Ectodermal cell (in vitro differentiated cells): Measurements from ENCODE around the gene AFAP1L2.

Experiments used
- H3K27ac ChIP-seq: 2 replicates; pipeline ENCODE4 v1.7.0; 2013; ENCODE audit warnings: mild to moderate bottlenecking, low read depth, low read length; ENCODE audit not compliant: insufficient read depth, poor library complexity, severe bottlenecking
- H3K27me3 ChIP-seq: 2 replicates; pipeline ENCODE4 v1.7.0; 2013; ENCODE audit warnings: mild to moderate bottlenecking, low read length; ENCODE audit not compliant: insufficient read depth, control insufficient read depth, poor library complexity, severe bottlenecking
- H3K36me3 ChIP-seq: one replicate; pipeline ENCODE4 v1.7.0; 2013; ENCODE audit warnings: low read length; ENCODE audit not compliant: control insufficient read depth, insufficient read depth
- H3K4me1 ChIP-seq: one replicate; pipeline ENCODE4 v1.7.0; 2013; ENCODE audit warnings: low read length; ENCODE audit not compliant: control insufficient read depth, insufficient read depth
- H3K4me3 ChIP-seq: 2 replicates; pipeline ENCODE4 v1.7.0; 2013; ENCODE audit warnings: low read depth, low read length, control low read depth; ENCODE audit not compliant: insufficient read depth
- H3K9me3 ChIP-seq: 2 replicates; pipeline ENCODE4 v1.7.0; 2013; ENCODE audit warnings: mild to moderate bottlenecking, low read length, moderate library complexity; ENCODE audit not compliant: control insufficient read depth
- WGBS, 2 experiments: methylation state at CpG; one replicate each; pipeline ENCODE4 v1.1.7; 2013; ENCODE audit warnings: missing lambda C conversion rate in 2 of 2; 5-methylcytosine and 5-hydroxymethylcytosine counted together

Gene AFAP1L2

GRCh38 chr10:114273910-114274309 lies 130.4 kb downstream of the AFAP1L2 start:
- WGBS, 2 experiments: 94 to 97% methylated on average over 3 of the region's 3 CpGs

GRCh38 chr10:114272696-114273095 lies 131.6 kb downstream of the AFAP1L2 start:
- H3K27me3 ChIP-seq: no peaks in the 10 kb centered on the region
- H3K4me1 ChIP-seq: no peaks in the 10 kb centered on the region
- no peak overlapping the region for H3K4me3 ChIP-seq
- no peaks in the 10 kb centered on the region for H3K36me3 ChIP-seq
- WGBS, 2 experiments: 92 to 94% methylated on average over 6 of the region's 6 CpGs
- H3K27ac ChIP-seq: no peak overlapping the region
- no peaks in the 10 kb centered on the region for H3K9me3 ChIP-seq

More at GRCh38 chr10:114273910-114274309, 130.4 kb downstream of the AFAP1L2 start:
- Histone ChIP-seq H3K27me3 (no peaks in the 10 kb centered on the region), H3K27ac (no peak overlapping the region), H3K4me1 (no peaks in the 10 kb centered on the region), H3K9me3 (no peaks in the 10 kb centered on the region), H3K36me3 (no peaks in the 10 kb centered on the region), H3K4me3 (no peak overlapping the region)

DNA sequence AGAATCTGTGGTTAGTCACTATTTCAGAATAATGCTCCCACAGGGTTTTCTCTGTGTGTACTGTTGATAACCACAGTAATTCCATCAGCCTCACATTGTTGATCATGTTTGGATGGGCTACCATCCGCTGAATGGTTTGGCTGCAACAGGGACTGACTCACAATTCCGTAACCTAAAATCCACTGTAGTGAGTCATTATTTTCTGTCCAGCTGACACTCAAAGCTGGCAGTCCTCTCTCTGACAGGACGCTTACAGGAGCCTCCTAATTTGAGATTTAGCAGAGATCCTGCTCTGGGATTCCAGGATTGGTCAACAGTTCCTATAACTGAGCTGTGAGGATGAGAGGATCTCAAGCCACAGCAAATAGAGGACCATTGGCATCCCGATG lies 132.5 kb downstream of the AFAP1L2 start:
- H3K27ac ChIP-seq: no peak overlapping the region
- H3K4me1 ChIP-seq: no peaks in the 10 kb centered on the region
- H3K9me3 ChIP-seq: no peaks in the 10 kb centered on the region
- no peaks in the 10 kb centered on the region for H3K27me3 ChIP-seq
- 90 to 91% methylated on average over 4 of the region's 4 CpGs for WGBS, 2 experiments
- H3K4me3 ChIP-seq: no peak overlapping the region
- no peaks in the 10 kb centered on the region for H3K36me3 ChIP-seq

DNA sequence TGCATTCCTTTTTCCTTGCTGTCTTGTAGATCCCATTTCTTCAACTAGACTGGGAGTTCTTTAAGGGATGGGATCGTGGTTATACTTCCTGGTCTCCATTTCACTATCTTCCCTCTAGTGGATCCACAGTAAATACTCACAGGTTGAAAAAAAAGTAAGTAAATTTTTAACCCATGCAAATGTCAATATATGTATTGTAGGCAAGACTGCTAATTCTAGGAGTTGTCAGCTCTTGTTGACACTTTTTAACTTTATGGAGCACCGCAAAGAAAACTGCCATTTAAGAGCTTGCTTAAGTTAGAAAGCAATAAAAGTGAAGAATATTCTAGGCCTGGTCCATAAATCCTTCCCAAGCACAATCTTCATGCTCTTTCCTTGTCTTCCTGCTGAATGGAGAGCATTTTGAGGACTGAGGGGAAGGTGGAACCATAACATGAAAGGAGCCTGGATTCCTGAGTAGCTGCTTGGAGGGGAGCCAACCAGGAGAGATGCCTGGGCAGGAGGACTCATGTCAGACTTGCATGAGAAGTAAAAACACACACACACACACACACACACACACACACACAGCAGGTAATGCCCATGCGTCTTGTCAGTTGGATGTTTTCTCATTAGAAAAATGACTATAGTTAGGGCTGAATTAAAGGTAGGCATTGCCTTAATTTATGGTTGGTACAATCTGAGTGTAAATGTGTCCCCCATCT lies 133.1 kb downstream of the AFAP1L2 start:
- Histone ChIP-seq H3K9me3 (no peaks in the 10 kb centered on the region), H3K4me3 (no peak overlapping the region), H3K4me1 (no peaks in the 10 kb centered on the region), H3K27me3 (no peaks in the 10 kb centered on the region), H3K27ac (no peak overlapping the region), H3K36me3 (no peaks in the 10 kb centered on the region)
- 93 to 100% methylated on average over 3 of the region's 3 CpGs for WGBS, 2 experiments

DNA sequence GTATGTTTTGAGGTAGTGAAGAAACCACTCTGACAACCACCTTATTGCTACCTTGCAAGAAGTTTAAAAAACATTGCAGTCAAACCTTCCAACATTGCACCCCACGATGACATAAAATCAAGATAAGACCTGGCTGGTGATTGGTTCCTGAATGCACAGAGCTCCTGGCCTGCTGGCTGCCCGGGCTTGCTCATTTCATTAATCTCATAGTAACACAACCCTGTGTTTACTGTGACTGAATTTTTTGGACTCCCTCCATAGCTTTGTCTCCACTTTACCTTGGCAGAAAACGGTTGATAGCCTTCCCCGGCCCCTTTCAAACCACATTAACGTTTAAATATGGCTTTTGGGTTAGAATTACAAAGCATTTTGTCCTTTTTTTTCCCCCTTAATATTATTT lies 137.8 kb downstream of the AFAP1L2 start:
- no peaks in the 10 kb centered on the region for H3K36me3 ChIP-seq
- H3K27ac ChIP-seq: no peak overlapping the region
- no peak overlapping the region for H3K4me3 ChIP-seq
- 90 to 94% methylated on average over 4 to 5 of the region's 5 CpGs for WGBS, 2 experiments
- H3K27me3 ChIP-seq: no peaks in the 10 kb centered on the region
- no peaks in the 10 kb centered on the region for H3K9me3 ChIP-seq
- no peaks in the 10 kb centered on the region for H3K4me1 ChIP-seq

DNA sequence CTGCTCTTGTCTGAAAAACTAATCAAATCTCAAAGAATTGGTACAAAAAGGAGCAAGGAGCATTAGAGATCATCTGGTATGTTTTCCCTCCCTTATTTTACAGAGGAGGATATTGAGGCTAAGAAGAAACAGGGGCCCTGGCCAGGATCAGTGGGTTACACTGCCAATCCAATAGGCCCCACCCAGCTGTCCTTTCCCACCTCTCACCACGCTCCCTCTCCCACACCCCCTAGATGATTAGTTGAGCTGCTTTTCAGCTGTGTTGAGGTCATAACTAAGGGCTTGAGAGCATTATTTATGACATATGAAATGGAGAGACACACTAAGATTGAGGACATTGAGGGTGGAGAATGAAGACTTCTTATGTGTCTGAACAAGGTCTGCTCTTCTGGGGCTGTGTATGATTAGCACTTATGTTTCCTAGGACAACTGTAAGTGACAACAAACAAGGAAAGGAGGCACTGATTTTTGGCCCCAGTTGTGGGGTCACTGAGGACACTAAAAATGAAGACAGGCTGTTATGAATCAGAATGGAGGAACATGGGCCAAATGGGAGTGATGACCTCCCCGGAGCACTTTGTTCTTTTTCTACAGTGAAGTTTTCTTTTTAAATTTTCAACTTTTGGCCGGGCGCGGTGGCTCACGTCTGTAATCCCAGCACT lies 138.8 kb downstream of the AFAP1L2 start:
- Histone ChIP-seq H3K4me3 (no peak overlapping the region), H3K9me3 (no peaks in the 10 kb centered on the region), H3K27me3 (no peaks in the 10 kb centered on the region), H3K4me1 (no peaks in the 10 kb centered on the region), H3K27ac (no peak overlapping the region), H3K36me3 (no peaks in the 10 kb centered on the region)
- WGBS, 2 experiments: 90 to 92% methylated on average over 5 to 6 of the region's 6 CpGs

DNA sequence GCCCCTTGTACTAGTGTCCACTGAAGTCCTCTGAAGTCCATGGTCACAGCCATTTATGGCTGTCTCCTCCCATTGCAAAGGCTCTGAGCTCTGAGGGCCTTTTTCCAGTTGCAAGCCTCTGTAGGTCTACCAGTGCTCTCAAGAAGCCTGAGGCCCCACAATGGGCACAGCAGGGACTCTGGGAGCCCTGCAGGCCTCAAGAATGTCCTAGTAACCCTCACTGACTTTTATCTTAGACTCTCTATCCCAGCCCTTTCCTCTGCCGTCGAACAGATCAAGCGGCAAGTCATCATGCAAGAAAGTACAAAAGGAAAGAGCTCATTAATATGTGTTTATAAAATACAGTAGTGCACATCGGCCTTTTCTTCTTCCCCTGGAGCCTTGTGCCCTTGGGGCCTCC lies 141.8 kb downstream of the AFAP1L2 start:
- WGBS, 2 experiments: 60 to 93% methylated on average over 1 to 4 of the region's 4 CpGs
- no peaks in the 10 kb centered on the region for H3K4me1 ChIP-seq
- no peak overlapping the region for H3K4me3 ChIP-seq
- H3K36me3 ChIP-seq: no peaks in the 10 kb centered on the region
- H3K27ac ChIP-seq: no peak overlapping the region
- H3K9me3 ChIP-seq: no peaks in the 10 kb centered on the region
- no peaks in the 10 kb centered on the region for H3K27me3 ChIP-seq

DNA sequence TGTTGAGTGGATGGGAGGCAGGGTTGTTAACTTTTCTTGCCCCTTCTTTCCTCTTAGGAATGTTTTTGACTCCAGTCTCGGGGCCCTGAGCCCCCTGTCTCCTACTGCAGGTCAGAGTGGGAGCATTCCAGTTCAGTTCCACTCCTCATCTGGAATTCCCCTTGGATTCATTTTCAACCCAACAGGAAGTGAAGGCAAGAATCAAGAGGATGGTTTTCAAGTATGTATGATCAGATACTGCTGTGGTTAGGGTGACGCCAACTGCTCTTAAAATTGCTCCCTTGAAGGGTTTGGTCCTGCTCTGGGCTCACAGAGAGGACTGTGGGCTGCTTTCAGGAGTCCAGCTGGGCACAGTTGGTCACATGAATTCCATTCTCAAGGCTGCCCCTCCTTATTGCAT lies 143.2 kb downstream of the AFAP1L2 start:
- no peaks in the 10 kb centered on the region for H3K9me3 ChIP-seq
- no peaks in the 10 kb centered on the region for H3K36me3 ChIP-seq
- H3K4me1 ChIP-seq: no peaks in the 10 kb centered on the region
- WGBS, 2 experiments: 85 to 93% methylated on average over 2 of the region's 2 CpGs
- no peak overlapping the region for H3K4me3 ChIP-seq
- H3K27me3 ChIP-seq: no peaks in the 10 kb centered on the region
- H3K27ac ChIP-seq: no peak overlapping the region

GRCh38 chr10:114260366-114260765 lies 143.9 kb downstream of the AFAP1L2 start:
- H3K27me3 ChIP-seq: no peaks in the 10 kb centered on the region
- H3K9me3 ChIP-seq: no peaks in the 10 kb centered on the region
- H3K4me1 ChIP-seq: no peaks in the 10 kb centered on the region
- H3K4me3 ChIP-seq: no peak overlapping the region
- no peaks in the 10 kb centered on the region for H3K36me3 ChIP-seq
- 95% methylated on average over 5 of the region's 5 CpGs for WGBS, 2 experiments
- no peak overlapping the region for H3K27ac ChIP-seq

DNA sequence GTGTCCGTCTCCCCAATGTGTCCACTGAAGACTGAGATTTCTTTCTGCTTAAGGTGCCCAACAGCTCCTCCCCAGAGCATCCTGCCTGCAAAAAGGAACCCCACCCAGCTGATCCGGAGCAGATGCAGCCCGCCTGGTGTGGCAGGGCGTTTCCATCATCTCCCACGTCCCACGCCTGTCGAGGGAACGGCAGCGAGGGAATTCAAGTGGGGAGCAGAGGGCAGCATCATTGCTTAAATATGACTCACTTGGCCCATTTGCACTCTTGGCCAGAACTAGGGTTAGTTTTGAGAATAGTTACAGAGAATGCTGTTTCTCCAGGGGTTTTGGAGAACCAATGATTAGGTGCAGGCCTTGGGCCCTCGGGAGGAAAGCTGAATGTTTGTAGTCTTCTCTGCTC lies 144.5 kb downstream of the AFAP1L2 start:
- 91 to 92% methylated on average over 10 of the region's 10 CpGs for WGBS, 2 experiments
- H3K9me3 ChIP-seq: no peaks in the 10 kb centered on the region
- H3K27ac ChIP-seq: no peak overlapping the region
- no peaks in the 10 kb centered on the region for H3K4me1 ChIP-seq
- H3K36me3 ChIP-seq: no peaks in the 10 kb centered on the region
- no peaks in the 10 kb centered on the region for H3K27me3 ChIP-seq
- no peak overlapping the region for H3K4me3 ChIP-seq
